ENCODE measurements around the gene FUT7.

The FUT7 gene

DNA sequence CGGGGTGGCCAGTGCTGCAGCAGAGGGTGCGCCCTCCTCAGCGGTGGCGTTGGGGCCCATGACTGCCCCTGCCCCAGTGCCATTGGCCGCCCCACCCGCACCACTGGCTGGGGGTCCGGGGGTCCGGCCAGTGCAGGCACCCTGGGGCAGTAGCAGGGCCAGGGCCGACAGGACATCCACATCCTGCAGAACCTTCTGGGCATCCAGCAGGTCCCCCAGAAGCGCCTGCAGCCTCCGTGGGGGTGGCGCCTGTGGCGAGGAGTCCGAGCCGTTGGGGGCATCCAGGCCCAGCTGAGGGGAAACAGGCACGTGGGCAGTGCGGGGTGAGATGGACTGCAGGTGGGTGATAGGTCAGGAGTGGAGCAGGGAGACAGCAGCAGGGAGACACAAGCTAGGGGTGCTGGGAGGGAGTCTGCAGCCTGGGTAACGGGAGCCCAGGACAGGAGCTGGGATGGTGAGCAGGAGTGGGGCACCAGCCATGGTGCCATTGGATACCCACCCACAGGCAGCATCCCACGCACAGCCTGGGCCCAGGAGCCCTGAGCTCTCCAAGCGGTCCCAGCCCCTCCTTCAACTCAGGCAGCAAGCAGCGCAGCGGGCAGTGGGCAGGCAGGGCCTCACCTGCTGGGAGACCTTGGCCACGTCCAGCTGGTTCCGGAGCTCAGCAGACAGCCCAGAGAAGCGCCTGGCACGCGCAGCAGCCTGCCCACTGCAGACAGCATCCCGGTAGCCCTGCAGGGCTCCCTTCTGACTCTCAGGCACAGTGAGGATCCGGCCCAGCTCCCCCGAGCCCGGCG lies 10.9 kb downstream of the FUT7 start:
- H3K27ac ChIP-seq (ENCODE audit: low read depth, low read length) = no peak overlapping the region
- no peaks in the 10 kb centered on the region for H3K9me3 ChIP-seq (ENCODE audit: insufficient read depth, low read length)
- no peaks in the 10 kb centered on the region for H3K27me3 ChIP-seq (ENCODE audit: low read length)

GRCh38 chr9:137019891-137020683 lies 11.8 kb downstream of the FUT7 start:
- no peaks in the 10 kb centered on the region for H3K36me3 ChIP-seq (ENCODE audit: low read length)
- H2AFZ ChIP-seq (ENCODE audit: low read depth, low read length, severe bottlenecking) = no peak overlapping the region
- H3K9me3 ChIP-seq (ENCODE audit: insufficient read depth, low read length) = no peaks in the 10 kb centered on the region
- no peaks in the 10 kb centered on the region for H3F3A ChIP-seq (ENCODE audit: insufficient read depth)
- H3K27ac ChIP-seq (ENCODE audit: low read depth, low read length) = no peak overlapping the region
- H3K4me3 ChIP-seq (ENCODE audit: insufficient read depth, low read length, poor library complexity, severe bottlenecking) = no peak overlapping the region
- no peaks in the 10 kb centered on the region for H3K27me3 ChIP-seq (ENCODE audit: low read length)
- no peaks in the 10 kb centered on the region for H3K9me2 ChIP-seq (replicated peaks; ENCODE audit: insufficient read depth, low read length)
- H4K20me1 ChIP-seq (ENCODE audit: low read depth, low read length) = no peaks in the 10 kb centered on the region
- H3K4me2 ChIP-seq (ENCODE audit: low read depth, low read length, poor library complexity, severe bottlenecking) = no peak overlapping the region
- H3K79me2 ChIP-seq (ENCODE audit: insufficient read depth, low read length) = no peaks in the 10 kb centered on the region
- no peak overlapping the region for H3K9ac ChIP-seq (ENCODE audit: low read length)
- TF ChIP-seq, protein P1, sequence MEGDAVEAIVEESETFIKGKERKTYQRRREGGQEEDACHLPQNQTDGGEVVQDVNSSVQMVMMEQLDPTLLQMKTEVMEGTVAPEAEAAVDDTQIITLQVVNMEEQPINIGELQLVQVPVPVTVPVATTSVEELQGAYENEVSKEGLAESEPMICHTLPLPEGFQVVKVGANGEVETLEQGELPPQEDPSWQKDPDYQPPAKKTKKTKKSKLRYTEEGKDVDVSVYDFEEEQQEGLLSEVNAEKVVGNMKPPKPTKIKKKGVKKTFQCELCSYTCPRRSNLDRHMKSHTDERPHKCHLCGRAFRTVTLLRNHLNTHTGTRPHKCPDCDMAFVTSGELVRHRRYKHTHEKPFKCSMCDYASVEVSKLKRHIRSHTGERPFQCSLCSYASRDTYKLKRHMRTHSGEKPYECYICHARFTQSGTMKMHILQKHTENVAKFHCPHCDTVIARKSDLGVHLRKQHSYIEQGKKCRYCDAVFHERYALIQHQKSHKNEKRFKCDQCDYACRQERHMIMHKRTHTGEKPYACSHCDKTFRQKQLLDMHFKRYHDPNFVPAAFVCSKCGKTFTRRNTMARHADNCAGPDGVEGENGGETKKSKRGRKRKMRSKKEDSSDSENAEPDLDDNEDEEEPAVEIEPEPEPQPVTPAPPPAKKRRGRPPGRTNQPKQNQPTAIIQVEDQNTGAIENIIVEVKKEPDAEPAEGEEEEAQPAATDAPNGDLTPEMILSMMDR (IDR thresholded peaks at IDR 0.05; ENCODE audit: insufficient read depth, low read length, poor library complexity, severe bottlenecking) = no peak
- TF ChIP-seq EZH2phosphoT487 (conservative IDR thresholded peaks at IDR 0.05; ENCODE audit: low read length) = no peak

More for the DNA sequence above, 10.9 kb downstream of the FUT7 start:
- Histone ChIP-seq H3K4me2 (ENCODE audit: low read depth, low read length, poor library complexity, severe bottlenecking) (no peak overlapping the region), H3K36me3 (ENCODE audit: low read length) (no peaks in the 10 kb centered on the region), H3K4me3 (ENCODE audit: insufficient read depth, low read length, poor library complexity, severe bottlenecking) (no peak overlapping the region), H4K20me1 (ENCODE audit: low read depth, low read length) (no peaks in the 10 kb centered on the region), H3K79me2 (ENCODE audit: insufficient read depth, low read length) (no peaks in the 10 kb centered on the region), H3K9ac (ENCODE audit: low read length) (no peak overlapping the region), H3K9me2 (replicated peaks; ENCODE audit: insufficient read depth, low read length) (no peaks in the 10 kb centered on the region), H3F3A (ENCODE audit: insufficient read depth) (no peaks in the 10 kb centered on the region), H2AFZ (ENCODE audit: low read depth, low read length, severe bottlenecking) (no peak overlapping the region)
- TF ChIP-seq EZH2phosphoT487 (conservative IDR thresholded peaks at IDR 0.05; ENCODE audit: low read length) = no peak
- TF ChIP-seq, protein P1 (IDR thresholded peaks at IDR 0.05; ENCODE audit: insufficient read depth, low read length, poor library complexity, severe bottlenecking) = no peak

- H4K20me1 ChIP-seq (ENCODE audit: low read depth, low read length) = no peaks in the 10 kb centered on the region
- no peaks in the 10 kb centered on the region for H3F3A ChIP-seq (ENCODE audit: insufficient read depth)
- H3K79me2 ChIP-seq (ENCODE audit: insufficient read depth, low read length) = no peaks in the 10 kb centered on the region
- H3K4me3 ChIP-seq (ENCODE audit: insufficient read depth, low read length, poor library complexity, severe bottlenecking) = no peak overlapping the region
- H3K4me2 ChIP-seq (ENCODE audit: low read depth, low read length, poor library complexity, severe bottlenecking) = no peak overlapping the region
- no peak overlapping the region for H3K27ac ChIP-seq (ENCODE audit: low read depth, low read length)
- H3K27me3 ChIP-seq (ENCODE audit: low read length) = no peaks in the 10 kb centered on the region
- H3K36me3 ChIP-seq (ENCODE audit: low read length) = no peaks in the 10 kb centered on the region
- no peak overlapping the region for H3K9ac ChIP-seq (ENCODE audit: low read length)
- H3K9me2 ChIP-seq (replicated peaks; ENCODE audit: insufficient read depth, low read length) = no peaks in the 10 kb centered on the region
- TF ChIP-seq, protein P1 (IDR thresholded peaks at IDR 0.05; ENCODE audit: insufficient read depth, low read length, poor library complexity, severe bottlenecking) = no peak
- TF ChIP-seq EZH2phosphoT487 (conservative IDR thresholded peaks at IDR 0.05; ENCODE audit: low read length) = no peak
- no peak overlapping the region for H2AFZ ChIP-seq (ENCODE audit: low read depth, low read length, severe bottlenecking)
- no peaks in the 10 kb centered on the region for H3K9me3 ChIP-seq (ENCODE audit: insufficient read depth, low read length)
These were observed 12.9 kb downstream of the FUT7 start for GRCh38 chr9:137018761-137019559.

Measured in SU-DHL-6 (cell line).